ENCODE data around the gene VCY1B.
"Not testable (repeated sequence)": the region's sequence is repeated elsewhere in the genome, so short reads cannot be mapped to it uniquely, and the experiment has no call there.

The VCY1B gene

DNA sequence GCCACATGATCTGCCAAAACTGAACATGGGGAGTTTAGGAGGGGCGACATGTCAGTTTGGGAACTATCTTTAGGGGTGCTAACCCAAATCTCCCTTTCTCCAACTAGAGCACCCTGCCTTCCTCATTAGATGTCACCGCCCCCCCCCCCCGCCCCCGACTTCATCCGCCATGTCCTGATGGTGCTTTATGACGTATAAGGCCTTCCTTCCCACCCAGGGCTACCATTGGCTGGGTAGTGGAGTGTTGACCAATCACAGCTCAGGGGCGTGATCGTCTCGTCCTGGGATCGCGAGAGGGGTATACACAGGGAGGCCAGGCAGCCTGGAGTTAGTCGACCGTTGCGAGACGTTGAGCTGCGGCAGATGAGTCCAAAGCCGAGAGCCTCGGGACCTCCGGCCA, at the start of gene VCY1B:
Gene VCY1B, plus strand, starts transcription at position 301 of the 400 bp plus-strand sequence. Its CDS starts 63 bp downstream, at position 364.
- not testable (repeated sequence) for DNase-seq (ENCODE audit: low spot score)

DNA sequence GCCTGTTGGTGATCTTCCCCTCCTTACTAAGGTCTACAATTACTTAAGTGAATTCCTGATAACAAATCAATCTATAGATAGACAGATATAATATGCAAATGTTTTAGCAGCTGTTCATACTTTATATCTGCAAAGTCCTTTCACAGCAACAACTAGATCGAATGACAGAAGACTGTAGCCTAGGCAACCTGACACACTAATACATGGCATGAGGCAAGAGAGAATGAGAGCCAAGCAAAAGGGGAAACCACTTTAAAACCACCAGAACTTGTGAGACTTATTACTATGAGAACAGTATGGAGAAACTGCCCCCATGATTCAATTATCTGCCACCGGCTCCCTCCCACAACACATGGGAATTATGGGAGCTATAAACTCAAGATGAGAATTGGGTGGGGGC, 44.1 kb upstream of the VCY1B start:
- not testable (repeated sequence) for DNase-seq (ENCODE audit: low spot score)

DNA sequence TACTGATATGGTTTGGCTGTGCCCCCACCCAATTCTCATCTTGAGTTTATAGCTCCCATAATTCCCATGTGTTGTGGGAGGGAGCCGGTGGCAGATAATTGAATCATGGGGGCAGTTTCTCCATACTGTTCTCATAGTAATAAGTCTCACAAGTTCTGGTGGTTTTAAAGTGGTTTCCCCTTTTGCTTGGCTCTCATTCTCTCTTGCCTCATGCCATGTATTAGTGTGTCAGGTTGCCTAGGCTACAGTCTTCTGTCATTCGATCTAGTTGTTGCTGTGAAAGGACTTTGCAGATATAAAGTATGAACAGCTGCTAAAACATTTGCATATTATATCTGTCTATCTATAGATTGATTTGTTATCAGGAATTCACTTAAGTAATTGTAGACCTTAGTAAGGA, 25.6 kb upstream of the VCY1B start:
- not testable (repeated sequence) for DNase-seq (ENCODE audit: low spot score)

DNA sequence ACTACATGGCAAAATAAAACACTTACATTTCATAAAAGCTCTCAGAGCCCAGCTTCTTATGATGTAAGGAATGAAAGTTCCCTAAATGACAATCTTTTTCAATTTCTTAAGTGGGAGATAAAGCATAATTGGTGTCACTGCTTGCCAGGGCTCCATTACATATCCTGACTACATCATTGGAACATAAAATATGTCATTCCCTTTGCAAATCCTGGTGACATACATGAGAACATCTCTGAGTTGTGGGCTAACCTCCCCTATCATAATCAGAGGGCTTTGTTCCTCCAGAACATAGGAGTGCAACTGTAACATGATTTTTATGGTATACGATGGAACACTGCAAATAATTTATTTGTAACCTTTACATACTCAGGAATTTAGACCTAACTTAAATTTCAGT, 29.9 kb downstream of the VCY1B start:
- DNase-seq (ENCODE audit: low spot score) = no peak

Data from putamen (tissue), 1 donor.